ENCODE measurements around the gene ADGRF5.

Gene ADGRF5

DNA sequence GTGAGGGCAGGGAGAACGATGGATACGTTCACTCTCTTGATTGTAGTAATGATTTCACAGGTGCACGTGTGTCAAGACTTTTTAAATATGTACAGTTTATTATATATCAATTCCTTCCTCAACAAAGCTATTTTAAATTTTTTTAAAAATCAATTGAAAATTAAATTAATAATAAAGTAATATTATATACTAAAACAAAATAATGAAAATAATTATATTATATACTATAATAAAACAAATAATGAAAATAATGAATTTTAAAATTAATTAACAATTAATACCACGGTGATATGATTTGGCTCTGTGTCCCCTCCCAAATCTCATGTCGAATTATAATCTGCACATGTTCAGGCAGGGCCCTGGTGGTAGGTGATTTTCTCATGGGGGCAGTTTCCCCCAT lies 42.7 kb downstream of the ADGRF5 start:
- H4K20me1 ChIP-seq (ENCODE audit: insufficient read depth, low read length, poor library complexity, severe bottlenecking): no peaks in the 10 kb centered on the region
- H3K79me2 ChIP-seq (ENCODE audit: insufficient read depth, low read length): no peaks in the 10 kb centered on the region
- H3K36me3 ChIP-seq (ENCODE audit: insufficient read depth, low read length): no peaks in the 10 kb centered on the region
- no peaks in the 10 kb centered on the region for H3K27me3 ChIP-seq (ENCODE audit: insufficient read depth, low read length, poor library complexity, severe bottlenecking)
- no peaks in the 10 kb centered on the region for H3K4me1 ChIP-seq (ENCODE audit: insufficient read depth, low read length, poor library complexity, severe bottlenecking)
- no peak overlapping the region for H3K4me3 ChIP-seq (ENCODE audit: low read length, poor library complexity, severe bottlenecking)
- no peaks in the 10 kb centered on the region for H3K9me2 ChIP-seq (replicated peaks; ENCODE audit: low read depth, low read length)
- no peak overlapping the region for H3K4me2 ChIP-seq (ENCODE audit: low read depth, low read length, poor library complexity, severe bottlenecking)
- no peaks in the 10 kb centered on the region for H3K9me3 ChIP-seq (ENCODE audit: insufficient read depth, low read depth, low read length)
- no peak overlapping the region for H2AFZ ChIP-seq (ENCODE audit: low read length)
- no peak overlapping the region for H3K9ac ChIP-seq (ENCODE audit: low read depth, low read length, poor library complexity, severe bottlenecking)
- TF ChIP-seq, protein P1, sequence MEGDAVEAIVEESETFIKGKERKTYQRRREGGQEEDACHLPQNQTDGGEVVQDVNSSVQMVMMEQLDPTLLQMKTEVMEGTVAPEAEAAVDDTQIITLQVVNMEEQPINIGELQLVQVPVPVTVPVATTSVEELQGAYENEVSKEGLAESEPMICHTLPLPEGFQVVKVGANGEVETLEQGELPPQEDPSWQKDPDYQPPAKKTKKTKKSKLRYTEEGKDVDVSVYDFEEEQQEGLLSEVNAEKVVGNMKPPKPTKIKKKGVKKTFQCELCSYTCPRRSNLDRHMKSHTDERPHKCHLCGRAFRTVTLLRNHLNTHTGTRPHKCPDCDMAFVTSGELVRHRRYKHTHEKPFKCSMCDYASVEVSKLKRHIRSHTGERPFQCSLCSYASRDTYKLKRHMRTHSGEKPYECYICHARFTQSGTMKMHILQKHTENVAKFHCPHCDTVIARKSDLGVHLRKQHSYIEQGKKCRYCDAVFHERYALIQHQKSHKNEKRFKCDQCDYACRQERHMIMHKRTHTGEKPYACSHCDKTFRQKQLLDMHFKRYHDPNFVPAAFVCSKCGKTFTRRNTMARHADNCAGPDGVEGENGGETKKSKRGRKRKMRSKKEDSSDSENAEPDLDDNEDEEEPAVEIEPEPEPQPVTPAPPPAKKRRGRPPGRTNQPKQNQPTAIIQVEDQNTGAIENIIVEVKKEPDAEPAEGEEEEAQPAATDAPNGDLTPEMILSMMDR (conservative IDR thresholded peaks at IDR 0.05; ENCODE audit: low read length): no peak
- TF ChIP-seq EZH2phosphoT487 (IDR thresholded peaks at IDR 0.05; ENCODE audit: borderline replicate concordance): no peak
- H3F3A ChIP-seq (ENCODE audit: low read depth): no peaks in the 10 kb centered on the region

DNA sequence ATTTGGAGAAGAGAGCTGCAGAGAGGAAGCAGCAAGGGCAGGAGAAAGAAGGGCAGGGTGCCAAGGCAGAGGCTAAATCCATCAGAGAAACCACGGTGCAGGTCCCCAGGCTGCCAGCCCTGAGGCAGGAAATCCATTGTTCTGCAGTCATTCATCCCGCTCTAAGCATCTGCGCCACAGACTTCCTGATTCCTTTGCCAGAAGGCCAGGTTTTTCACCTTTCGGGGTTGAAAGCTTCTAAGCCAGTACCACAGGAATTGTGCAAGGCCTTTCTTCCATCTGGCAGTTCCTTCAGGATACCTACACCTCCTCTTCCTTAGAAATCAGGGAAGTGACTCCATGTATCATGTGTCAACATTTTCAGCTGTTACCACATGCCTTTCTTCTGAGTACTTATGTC lies 45.6 kb downstream of the ADGRF5 start:
- H3K4me1 ChIP-seq (ENCODE audit: insufficient read depth, low read length, poor library complexity, severe bottlenecking): no peaks in the 10 kb centered on the region
- H3K4me2 ChIP-seq (ENCODE audit: low read depth, low read length, poor library complexity, severe bottlenecking): no peak overlapping the region
- no peaks in the 10 kb centered on the region for H3K79me2 ChIP-seq (ENCODE audit: insufficient read depth, low read length)
- no peaks in the 10 kb centered on the region for H3K27me3 ChIP-seq (ENCODE audit: insufficient read depth, low read length, poor library complexity, severe bottlenecking)
- H3K9me3 ChIP-seq (ENCODE audit: insufficient read depth, low read depth, low read length): no peaks in the 10 kb centered on the region
- no peaks in the 10 kb centered on the region for H3K36me3 ChIP-seq (ENCODE audit: insufficient read depth, low read length)
- no peak overlapping the region for H3K9ac ChIP-seq (ENCODE audit: low read depth, low read length, poor library complexity, severe bottlenecking)
- no peaks in the 10 kb centered on the region for H3K9me2 ChIP-seq (replicated peaks; ENCODE audit: low read depth, low read length)
- H3K4me3 ChIP-seq (ENCODE audit: low read length, poor library complexity, severe bottlenecking): no peak overlapping the region
- H3F3A ChIP-seq (ENCODE audit: low read depth): no peaks in the 10 kb centered on the region
- TF ChIP-seq, protein P1 (conservative IDR thresholded peaks at IDR 0.05; ENCODE audit: low read length): no peak
- no peak for TF ChIP-seq EZH2phosphoT487 (IDR thresholded peaks at IDR 0.05; ENCODE audit: borderline replicate concordance)
- no peaks in the 10 kb centered on the region for H4K20me1 ChIP-seq (ENCODE audit: insufficient read depth, low read length, poor library complexity, severe bottlenecking)
- H2AFZ ChIP-seq (ENCODE audit: low read length): no peak overlapping the region

DNA sequence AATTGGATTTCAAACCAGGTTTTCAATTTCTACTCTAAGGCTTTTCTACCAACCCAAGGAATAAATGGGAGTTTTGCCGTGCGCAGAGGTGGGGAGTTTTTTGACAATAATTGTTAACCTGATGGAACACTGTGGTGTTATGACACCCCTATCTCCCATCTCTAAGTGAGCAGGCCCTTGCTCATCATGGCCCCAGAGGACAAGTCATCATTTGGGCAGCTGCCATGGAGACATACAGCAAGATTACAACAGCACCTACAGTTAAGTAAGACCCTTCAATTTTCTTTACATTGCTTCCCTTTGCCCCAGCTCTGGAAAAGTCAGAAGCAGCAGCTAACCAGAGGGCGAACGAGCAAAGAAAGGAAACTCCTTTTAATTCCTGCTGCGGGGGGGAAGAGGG lies 54.3 kb downstream of the ADGRF5 start:
- no peaks in the 10 kb centered on the region for H3K36me3 ChIP-seq (ENCODE audit: insufficient read depth, low read length)
- no peak overlapping the region for H2AFZ ChIP-seq (ENCODE audit: low read length)
- H3K4me2 ChIP-seq (ENCODE audit: low read depth, low read length, poor library complexity, severe bottlenecking): no peak overlapping the region
- no peak overlapping the region for H3K4me3 ChIP-seq (ENCODE audit: low read length, poor library complexity, severe bottlenecking)
- H3F3A ChIP-seq (ENCODE audit: low read depth): no peaks in the 10 kb centered on the region
- H3K9me3 ChIP-seq (ENCODE audit: insufficient read depth, low read depth, low read length): no peaks in the 10 kb centered on the region
- H4K20me1 ChIP-seq (ENCODE audit: insufficient read depth, low read length, poor library complexity, severe bottlenecking): no peaks in the 10 kb centered on the region
- H3K9ac ChIP-seq (ENCODE audit: low read depth, low read length, poor library complexity, severe bottlenecking): no peak overlapping the region
- TF ChIP-seq, protein P1 (conservative IDR thresholded peaks at IDR 0.05; ENCODE audit: low read length): no peak
- no peak for TF ChIP-seq EZH2phosphoT487 (IDR thresholded peaks at IDR 0.05; ENCODE audit: borderline replicate concordance)
- no peaks in the 10 kb centered on the region for H3K9me2 ChIP-seq (replicated peaks; ENCODE audit: low read depth, low read length)
- H3K4me1 ChIP-seq (ENCODE audit: insufficient read depth, low read length, poor library complexity, severe bottlenecking): no peaks in the 10 kb centered on the region
- H3K27me3 ChIP-seq (ENCODE audit: insufficient read depth, low read length, poor library complexity, severe bottlenecking): no peaks in the 10 kb centered on the region
- no peaks in the 10 kb centered on the region for H3K79me2 ChIP-seq (ENCODE audit: insufficient read depth, low read length)

Measured in Loucy (cell line).